ENCODE data around the gene ADGRA3. TPM values are rescaled to one million over a fixed set of nuclear protein-coding genes. Genes with fewer than 3 reads are reported as not detected.

The ADGRA3 gene
- total and polyA plus RNA-seq, 2 experiments from 2014 or later: 16.2 to 73.9 TPM

GRCh38 chr4:22554670-22555069 is 38.8 kb upstream of the ADGRA3 start:
- no peak for DNase-seq (ENCODE audit: low spot score)
- Histone ChIP-seq H3F3A (replicated peaks; ENCODE audit: low read depth) (no peaks in the 10 kb centered on the region), H3K27ac (ENCODE audit: low read depth) (no peak overlapping the region), H3K4me3 (no peak overlapping the region), H4K20me1 (replicated peaks; ENCODE audit: insufficient read depth) (no peaks in the 10 kb centered on the region), H3K4me1 (ENCODE audit: insufficient read depth) (no peaks in the 10 kb centered on the region), H3K4me2 (no peak overlapping the region), H3K79me2 (replicated peaks; ENCODE audit: insufficient read depth) (no peaks in the 10 kb centered on the region), H3K36me3 (ENCODE audit: insufficient read depth) (no peaks in the 10 kb centered on the region), H3K27me3 (ENCODE audit: insufficient read depth) (no peaks in the 10 kb centered on the region), H3K9me2 (ENCODE audit: insufficient read depth) (no peaks in the 10 kb centered on the region; the same call in 1 of the 2 replicates), H2AFZ (no peak overlapping the region)
- Mint-ChIP-seq H3K4me1 (no peaks in the 10 kb centered on the region), H3K27ac (no peak overlapping the region), H3K36me3 (ENCODE audit: low read depth) (no peaks in the 10 kb centered on the region), H3K27me3 (ENCODE audit: insufficient read depth, low read depth, poor library complexity) (no peaks in the 10 kb centered on the region), H3K4me3 (no peak overlapping the region), H3K9me3 (no peaks in the 10 kb centered on the region)
- TF ChIP-seq REST (IDR thresholded peaks at IDR 0.05; ENCODE audit: unreplicated experiment) (no peak), JUNB (IDR thresholded peaks at IDR 0.05; ENCODE audit: unreplicated experiment) (no peak), EZH2phosphoT487 (IDR thresholded peaks at IDR 0.05; ENCODE audit: unreplicated experiment) (no peak), POLR2AphosphoS5 (IDR thresholded peaks at IDR 0.05; ENCODE audit: low read depth) (no peak), EZH2 (IDR thresholded peaks at IDR 0.05; ENCODE audit: low read depth, unreplicated experiment) (no peak), NANOG (IDR thresholded peaks at IDR 0.05; ENCODE audit: borderline replicate concordance) (no peak), ZNF331 (CRISPR knock-in tag; IDR thresholded peaks at IDR 0.05; ENCODE audit: low read depth) (no peak), ZNF114 (CRISPR knock-in tag; IDR thresholded peaks at IDR 0.05) (no peak)
- TF ChIP-seq, protein P1, sequence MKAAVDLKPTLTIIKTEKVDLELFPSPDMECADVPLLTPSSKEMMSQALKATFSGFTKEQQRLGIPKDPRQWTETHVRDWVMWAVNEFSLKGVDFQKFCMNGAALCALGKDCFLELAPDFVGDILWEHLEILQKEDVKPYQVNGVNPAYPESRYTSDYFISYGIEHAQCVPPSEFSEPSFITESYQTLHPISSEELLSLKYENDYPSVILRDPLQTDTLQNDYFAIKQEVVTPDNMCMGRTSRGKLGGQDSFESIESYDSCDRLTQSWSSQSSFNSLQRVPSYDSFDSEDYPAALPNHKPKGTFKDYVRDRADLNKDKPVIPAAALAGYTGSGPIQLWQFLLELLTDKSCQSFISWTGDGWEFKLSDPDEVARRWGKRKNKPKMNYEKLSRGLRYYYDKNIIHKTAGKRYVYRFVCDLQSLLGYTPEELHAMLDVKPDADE (IDR thresholded peaks at IDR 0.05): no peak
- no peak for ATAC-seq

- no peak for DNase-seq (ENCODE audit: low spot score)
- H3K27me3 Mint-ChIP-seq (ENCODE audit: insufficient read depth, low read depth, poor library complexity): no peaks in the 10 kb centered on the region
- ATAC-seq: no peak
- H3K9me2 ChIP-seq (ENCODE audit: insufficient read depth): no peaks in the 10 kb centered on the region
- H3K4me2 ChIP-seq: no peak overlapping the region
- no peak overlapping the region for H3K4me3 Mint-ChIP-seq
- no peaks in the 10 kb centered on the region for H3K9me3 Mint-ChIP-seq
- no peak overlapping the region for H2AFZ ChIP-seq
- H3K4me1 Mint-ChIP-seq: no peaks in the 10 kb centered on the region
- no peaks in the 10 kb centered on the region for H3K4me1 ChIP-seq (ENCODE audit: insufficient read depth)
- no peaks in the 10 kb centered on the region for H4K20me1 ChIP-seq (replicated peaks; ENCODE audit: insufficient read depth)
- no peak overlapping the region for H3K4me3 ChIP-seq
- no peaks in the 10 kb centered on the region for H3K27me3 ChIP-seq (ENCODE audit: insufficient read depth)
- H3K36me3 Mint-ChIP-seq (ENCODE audit: low read depth): no peaks in the 10 kb centered on the region
- no peaks in the 10 kb centered on the region for H3K36me3 ChIP-seq (ENCODE audit: insufficient read depth)
- H3K27ac Mint-ChIP-seq: no peak overlapping the region
- H3F3A ChIP-seq (replicated peaks; ENCODE audit: low read depth): no peaks in the 10 kb centered on the region
- no peaks in the 10 kb centered on the region for H3K79me2 ChIP-seq (replicated peaks; ENCODE audit: insufficient read depth)
- no peak overlapping the region for H3K27ac ChIP-seq (ENCODE audit: low read depth)
- TF ChIP-seq CREB1 (CRISPR knock-in tag; IDR thresholded peaks at IDR 0.05; ENCODE audit: low read depth) (no peak), ZNF331 (CRISPR knock-in tag; IDR thresholded peaks at IDR 0.05; ENCODE audit: low read depth) (no peak), EZH2 (IDR thresholded peaks at IDR 0.05; ENCODE audit: low read depth, unreplicated experiment) (no peak), EZH2phosphoT487 (IDR thresholded peaks at IDR 0.05; ENCODE audit: unreplicated experiment) (no peak)
- TF ChIP-seq, protein P2, sequence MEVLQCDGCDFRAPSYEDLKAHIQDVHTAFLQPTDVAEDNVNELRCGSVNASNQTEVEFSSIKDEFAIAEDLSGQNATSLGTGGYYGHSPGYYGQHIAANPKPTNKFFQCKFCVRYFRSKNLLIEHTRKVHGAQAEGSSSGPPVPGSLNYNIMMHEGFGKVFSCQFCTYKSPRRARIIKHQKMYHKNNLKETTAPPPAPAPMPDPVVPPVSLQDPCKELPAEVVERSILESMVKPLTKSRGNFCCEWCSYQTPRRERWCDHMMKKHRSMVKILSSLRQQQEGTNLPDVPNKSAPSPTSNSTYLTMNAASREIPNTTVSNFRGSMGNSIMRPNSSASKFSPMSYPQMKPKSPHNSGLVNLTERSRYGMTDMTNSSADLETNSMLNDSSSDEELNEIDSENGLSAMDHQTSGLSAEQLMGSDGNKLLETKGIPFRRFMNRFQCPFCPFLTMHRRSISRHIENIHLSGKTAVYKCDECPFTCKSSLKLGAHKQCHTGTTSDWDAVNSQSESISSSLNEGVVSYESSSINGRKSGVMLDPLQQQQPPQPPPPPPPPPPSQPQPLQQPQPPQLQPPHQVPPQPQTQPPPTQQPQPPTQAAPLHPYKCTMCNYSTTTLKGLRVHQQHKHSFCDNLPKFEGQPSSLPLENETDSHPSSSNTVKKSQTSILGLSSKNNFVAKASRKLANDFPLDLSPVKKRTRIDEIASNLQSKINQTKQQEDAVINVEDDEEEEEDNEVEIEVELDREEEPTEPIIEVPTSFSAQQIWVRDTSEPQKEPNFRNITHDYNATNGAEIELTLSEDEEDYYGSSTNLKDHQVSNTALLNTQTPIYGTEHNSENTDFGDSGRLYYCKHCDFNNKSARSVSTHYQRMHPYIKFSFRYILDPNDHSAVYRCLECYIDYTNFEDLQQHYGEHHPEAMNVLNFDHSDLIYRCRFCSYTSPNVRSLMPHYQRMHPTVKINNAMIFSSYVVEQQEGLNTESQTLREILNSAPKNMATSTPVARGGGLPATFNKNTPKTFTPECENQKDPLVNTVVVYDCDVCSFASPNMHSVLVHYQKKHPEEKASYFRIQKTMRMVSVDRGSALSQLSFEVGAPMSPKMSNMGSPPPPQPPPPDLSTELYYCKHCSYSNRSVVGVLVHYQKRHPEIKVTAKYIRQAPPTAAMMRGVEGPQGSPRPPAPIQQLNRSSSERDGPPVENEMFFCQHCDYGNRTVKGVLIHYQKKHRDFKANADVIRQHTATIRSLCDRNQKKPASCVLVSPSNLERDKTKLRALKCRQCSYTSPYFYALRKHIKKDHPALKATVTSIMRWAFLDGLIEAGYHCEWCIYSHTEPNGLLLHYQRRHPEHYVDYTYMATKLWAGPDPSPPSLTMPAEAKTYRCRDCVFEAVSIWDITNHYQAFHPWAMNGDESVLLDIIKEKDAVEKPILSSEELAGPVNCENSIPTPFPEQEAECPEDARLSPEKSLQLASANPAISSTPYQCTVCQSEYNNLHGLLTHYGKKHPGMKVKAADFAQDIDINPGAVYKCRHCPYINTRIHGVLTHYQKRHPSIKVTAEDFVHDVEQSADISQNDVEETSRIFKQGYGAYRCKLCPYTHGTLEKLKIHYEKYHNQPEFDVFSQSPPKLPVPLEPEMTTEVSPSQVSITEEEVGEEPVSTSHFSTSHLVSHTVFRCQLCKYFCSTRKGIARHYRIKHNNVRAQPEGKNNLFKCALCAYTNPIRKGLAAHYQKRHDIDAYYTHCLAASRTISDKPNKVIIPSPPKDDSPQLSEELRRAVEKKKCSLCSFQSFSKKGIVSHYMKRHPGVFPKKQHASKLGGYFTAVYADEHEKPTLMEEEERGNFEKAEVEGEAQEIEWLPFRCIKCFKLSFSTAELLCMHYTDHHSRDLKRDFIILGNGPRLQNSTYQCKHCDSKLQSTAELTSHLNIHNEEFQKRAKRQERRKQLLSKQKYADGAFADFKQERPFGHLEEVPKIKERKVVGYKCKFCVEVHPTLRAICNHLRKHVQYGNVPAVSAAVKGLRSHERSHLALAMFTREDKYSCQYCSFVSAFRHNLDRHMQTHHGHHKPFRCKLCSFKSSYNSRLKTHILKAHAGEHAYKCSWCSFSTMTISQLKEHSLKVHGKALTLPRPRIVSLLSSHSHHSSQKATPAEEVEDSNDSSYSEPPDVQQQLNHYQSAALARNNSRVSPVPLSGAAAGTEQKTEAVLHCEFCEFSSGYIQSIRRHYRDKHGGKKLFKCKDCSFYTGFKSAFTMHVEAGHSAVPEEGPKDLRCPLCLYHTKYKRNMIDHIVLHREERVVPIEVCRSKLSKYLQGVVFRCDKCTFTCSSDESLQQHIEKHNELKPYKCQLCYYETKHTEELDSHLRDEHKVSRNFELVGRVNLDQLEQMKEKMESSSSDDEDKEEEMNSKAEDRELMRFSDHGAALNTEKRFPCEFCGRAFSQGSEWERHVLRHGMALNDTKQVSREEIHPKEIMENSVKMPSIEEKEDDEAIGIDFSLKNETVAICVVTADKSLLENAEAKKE (CRISPR knock-in tag; IDR thresholded peaks at IDR 0.05): no peak
Measured at GRCh38 chr4:22553560-22553959, 37.7 kb upstream of the ADGRA3 start.

Data from GM23338 (cell line).